Islet of Langerhans (tissue), 1 donor: ENCODE data around the gene MARVELD2.
"Not testable (repeated sequence)": the region's sequence is repeated elsewhere in the genome, so short reads cannot be mapped to it uniquely, and the experiment has no call there.

ENCODE experiments used
- FAIRE-seq: peaks from one replicate; lab custom pipeline; 2011; peaks lifted over from hg19 to GRCh38; lab: Jason Lieb, UNC

MARVELD2 gene, protein sequence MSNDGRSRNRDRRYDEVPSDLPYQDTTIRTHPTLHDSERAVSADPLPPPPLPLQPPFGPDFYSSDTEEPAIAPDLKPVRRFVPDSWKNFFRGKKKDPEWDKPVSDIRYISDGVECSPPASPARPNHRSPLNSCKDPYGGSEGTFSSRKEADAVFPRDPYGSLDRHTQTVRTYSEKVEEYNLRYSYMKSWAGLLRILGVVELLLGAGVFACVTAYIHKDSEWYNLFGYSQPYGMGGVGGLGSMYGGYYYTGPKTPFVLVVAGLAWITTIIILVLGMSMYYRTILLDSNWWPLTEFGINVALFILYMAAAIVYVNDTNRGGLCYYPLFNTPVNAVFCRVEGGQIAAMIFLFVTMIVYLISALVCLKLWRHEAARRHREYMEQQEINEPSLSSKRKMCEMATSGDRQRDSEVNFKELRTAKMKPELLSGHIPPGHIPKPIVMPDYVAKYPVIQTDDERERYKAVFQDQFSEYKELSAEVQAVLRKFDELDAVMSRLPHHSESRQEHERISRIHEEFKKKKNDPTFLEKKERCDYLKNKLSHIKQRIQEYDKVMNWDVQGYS

DNA sequence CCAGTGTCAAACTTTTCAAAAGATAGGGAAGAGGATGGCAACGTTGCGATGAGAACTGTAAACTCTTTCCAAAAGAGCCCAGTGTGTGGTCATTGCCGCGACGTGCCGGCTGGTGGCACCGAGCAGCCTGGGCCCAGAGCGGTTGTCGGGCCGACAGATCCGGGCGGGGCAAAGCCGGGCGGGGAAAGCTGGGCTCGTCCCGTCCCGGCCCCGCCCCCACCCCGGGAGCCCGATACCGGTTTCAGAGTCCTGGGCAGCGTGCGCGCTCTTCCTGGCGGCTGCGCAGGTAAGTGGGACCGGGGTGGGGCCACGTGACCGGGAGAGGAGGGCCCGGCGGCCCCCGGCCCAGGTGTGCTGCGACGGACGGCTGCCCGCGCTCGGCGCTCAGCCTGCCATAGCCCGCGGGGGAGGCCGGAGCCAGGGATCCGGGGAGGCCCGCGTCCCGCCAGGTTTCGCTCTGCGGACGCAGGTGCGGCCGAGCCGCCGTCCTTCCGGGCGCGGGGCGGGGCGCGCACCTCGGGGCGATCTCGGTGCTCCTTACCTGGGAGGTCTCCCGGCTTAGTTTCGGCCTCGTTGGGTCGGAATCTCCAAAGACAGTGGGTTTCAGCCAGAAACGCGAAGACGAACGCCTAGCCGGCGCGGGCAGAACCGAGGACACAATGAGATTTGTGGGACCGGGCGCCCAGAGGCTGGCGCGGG is at the start of gene MARVELD2:
MARVELD2 (plus strand) TSS at position 232 of the 699 bp plus-strand sequence. CDS start 4,270 bp downstream, outside the sequence.
- no peak for FAIRE-seq

DNA sequence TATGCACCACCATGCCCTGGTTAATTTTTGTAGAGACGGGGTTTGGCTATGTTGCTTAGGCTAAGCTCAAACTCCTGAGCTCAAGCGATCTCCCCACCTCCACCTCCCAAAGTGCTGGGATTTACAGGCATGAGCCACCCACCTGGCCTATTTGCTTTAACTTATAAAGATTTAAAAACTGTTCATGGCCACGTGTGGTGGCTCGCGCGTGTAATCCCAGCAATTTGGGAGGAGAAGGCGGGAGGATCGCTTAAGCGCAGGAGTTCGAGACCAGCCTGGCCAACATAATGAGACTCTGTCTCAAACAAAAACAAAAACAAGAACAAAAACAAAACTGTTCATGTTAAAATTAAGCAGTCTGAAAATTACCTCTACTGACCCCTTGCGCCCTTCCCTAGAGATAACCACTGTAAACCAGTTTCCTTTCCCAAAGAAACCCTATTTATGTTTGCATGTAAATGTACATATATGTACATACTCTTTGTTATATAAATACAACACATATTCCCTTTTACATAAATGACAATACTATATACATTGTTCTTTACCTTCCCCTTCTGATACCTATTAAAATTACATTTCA is 47.1 kb upstream of the MARVELD2 start:
- no peak for FAIRE-seq

DNA sequence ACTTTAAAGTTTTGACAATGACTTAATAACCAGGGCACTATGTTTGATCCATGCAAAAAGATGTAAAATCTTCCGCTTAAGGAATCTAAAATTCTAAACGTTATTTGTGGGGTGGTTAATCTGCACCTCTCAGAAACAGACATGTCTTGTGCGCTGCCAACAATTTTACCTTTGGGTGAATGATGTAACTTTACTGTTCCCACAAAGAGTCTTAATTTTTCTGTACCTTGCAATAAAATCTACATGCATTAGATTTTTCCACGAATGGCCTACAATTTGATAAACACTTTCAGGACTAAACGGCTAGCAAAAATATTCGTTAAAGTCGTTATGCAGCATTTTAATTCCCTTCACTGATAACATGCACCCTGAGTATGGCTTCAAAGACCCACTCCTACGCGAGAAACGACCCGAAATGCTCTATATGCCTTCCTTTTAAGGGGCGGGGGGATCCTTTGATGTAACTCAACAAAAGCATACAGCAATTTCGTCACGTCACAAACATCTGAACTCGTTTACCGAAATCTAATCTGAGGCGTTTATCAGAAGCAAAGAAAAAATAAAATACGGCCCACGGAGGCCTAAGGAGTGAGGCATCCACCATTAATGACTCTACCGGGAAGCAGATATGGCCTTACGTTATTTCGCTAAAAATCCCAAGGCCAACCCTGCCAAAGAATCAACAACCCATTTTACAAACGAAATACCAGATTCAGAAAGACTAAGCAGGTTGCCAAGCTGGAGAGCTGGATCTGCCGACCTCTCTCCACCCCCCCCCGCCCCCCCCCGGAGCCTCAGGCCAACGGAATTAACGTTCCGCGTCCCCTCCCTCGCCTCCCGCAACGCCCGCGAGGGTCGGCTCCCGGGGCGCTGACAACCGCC is 46.2 kb upstream of the MARVELD2 start:
- no peak for FAIRE-seq

DNA sequence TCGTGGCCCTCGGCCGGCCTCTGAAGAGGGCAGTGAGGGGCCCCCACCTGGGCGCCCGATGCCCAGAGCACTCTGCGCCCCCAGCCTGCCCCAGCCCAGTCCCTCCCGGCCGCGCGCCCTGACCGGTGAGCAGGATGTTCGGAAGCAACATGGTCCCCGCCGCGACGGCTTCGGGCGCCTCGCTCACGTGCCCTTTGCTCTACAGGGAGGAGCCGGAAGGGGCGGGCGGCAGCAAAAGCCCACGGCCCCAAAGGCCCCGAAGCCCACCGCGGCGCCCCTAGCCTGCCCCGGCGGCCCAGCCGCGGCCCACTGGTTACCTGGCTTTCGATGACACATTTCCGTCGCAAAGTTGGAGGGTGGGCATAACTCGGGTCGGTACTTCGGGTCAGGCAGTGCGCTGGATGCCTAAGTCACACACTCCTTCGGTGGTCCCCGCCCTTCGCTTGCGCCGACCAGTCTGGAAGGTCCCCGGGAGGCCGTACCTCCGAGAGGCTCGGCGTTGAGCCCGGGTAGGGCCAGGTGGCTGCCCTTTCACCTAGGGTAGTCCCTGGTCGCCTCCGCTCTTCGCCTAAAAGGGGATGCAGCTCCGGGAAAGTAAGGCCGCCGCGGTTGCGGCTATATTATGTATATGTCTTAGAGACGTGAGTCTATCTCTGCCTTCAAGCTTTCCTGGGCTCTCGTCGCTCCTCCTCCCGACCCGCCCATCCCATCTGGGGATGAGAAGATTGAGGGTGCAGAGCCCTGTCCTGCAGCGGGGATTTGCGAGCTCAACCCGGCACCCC is 45.4 kb upstream of the MARVELD2 start, which contains the start of the genes AK6, RAD17 and TAF9:
AK6 (minus strand) TSS at position 181 of the 782 bp plus-strand sequence; CDS start at position 151, 30 bp downstream.
RAD17 (plus strand) TSS at position 479 of the 782 bp plus-strand sequence. CDS start 2,391 bp downstream, outside the sequence.
TAF9 (minus strand) TSS at position 181 of the 782 bp plus-strand sequence. CDS start 3,783 bp downstream, outside the sequence.
- peak; percentile 24 for FAIRE-seq

DNA sequence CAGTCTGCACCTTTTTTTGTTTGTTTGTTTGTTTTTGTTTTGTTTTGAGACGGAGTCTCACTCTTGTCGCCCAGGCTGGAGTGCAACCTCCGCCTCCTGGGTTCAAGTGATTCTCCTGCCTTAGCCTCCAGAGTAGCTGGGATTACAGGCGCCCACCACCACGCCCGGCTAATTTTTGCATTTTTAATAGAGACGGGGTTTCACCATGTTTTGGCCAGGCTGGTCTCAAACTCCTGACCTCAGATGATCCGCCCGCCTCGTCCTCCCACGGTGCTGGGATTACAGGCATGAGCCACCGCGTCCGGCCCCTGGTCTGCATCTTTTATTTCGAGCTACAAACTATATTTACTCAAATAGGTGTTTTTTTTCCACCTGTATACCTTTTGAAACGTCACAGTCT is 44.6 kb upstream of the MARVELD2 start:
- not testable (repeated sequence) for FAIRE-seq

DNA sequence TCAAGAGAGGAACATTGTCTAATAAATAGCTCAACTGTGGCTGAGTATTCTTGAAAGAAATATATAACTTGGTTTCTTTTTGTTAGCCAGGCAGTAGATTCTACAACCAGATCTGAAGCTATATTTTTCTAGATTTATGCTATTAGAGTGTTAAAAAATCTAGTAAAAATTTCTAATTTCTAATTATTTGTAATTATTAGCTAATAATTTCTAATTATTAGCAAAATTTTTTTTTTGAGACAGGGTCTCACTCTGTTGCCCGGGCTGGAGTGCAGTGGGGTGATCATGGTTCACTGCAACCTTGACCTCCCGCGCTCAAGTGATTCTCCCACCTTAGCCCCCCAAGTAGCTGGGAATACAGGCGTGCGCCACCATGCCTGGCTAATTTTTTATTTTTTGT is 42.5 kb upstream of the MARVELD2 start:
- no peak for FAIRE-seq

DNA sequence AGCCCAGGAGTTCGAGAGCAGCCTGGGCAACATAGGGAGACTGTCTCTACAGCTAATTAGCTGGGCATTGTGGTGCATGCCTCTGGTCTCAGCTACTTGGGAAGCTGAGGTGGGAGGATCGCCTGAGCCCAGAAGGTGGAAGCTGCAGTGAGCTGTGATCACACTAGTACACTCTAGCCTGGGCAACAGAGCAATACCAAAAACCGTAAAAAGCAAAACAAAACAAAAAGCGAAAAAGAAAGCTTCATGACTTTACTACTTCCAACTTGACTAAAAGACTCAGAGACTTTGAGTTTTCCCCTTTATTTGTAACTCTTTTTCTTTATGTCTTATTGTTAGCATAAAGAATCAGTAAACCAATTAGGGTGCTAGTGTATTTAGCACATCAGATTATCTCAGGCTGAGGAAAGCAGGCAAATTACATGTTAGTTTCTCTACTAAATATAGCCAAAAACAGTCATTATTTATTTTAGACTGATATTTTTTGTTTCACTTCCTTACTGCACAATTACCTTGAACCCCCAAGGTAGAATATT is 39.9 kb upstream of the MARVELD2 start:
- FAIRE-seq, result peak; percentile 17

DNA sequence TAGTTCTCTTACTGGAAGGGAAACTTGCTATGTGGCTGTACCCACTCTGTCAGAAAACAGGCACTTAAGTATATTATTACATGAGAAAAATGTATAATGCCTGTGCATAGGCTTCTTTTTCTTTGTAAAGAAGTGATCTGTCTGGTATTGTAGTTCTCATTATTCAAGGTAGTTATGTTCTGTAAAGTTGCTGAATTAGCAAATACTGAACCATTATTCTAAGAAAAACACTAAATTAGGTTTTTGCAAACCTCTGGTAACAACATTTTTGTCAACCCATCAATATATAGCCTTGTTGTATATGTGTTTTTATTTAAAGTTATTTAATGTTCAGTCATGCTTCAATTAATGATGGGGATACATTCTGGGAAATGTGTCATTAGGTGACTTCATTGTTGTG is 36.5 kb upstream of the MARVELD2 start:
- FAIRE-seq, result no peak

DNA sequence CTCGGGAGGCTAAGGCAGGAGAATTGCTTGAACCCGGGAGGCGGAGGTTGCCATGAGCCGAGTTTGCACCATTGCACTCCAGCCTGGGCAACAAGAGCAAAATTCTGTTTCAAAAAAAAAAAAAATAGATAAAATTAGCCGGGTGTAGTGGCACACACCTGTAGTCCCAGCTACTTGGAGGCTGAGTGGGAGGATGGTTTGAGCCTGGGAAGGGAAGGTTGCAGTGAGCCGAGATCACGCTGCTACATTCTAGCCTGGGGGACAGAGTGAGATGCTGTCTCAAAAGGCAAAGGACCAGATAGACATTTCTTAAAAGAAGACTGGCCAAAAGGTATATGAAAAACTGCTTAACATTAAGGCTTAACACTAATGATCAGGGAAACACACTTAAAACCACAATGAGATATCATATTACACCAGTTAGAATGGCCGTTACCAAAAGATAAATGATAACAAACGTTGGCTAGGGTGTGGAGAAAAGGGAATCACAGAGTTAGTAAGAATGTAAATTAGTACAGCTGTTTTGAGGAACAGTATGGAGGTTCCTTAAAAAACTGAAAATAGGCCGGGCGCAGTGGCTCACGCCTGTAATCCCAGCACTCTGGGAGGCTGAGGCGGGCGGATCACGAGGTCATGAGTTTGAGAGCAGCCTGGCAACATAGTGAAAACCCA is 10.1 kb upstream of the MARVELD2 start:
- no peak for FAIRE-seq

DNA sequence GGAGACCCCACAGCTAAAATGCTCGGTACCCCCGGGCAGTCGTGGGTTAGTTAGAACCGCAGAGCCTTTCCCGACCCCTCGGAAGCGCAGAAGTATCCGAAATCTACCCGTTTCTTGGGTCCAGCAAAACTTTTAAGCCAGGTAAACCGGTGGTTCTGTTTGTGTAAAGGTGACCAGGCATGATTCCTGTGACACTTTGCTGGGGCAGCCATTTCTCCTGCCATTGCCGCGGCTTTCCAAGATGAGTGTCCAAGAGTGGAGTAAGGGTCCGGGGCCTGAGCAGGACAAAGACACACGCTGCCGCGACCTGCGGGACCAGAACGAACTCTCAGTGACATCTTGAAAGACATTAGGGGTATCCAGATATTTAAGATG is 655 bp downstream of the MARVELD2 start:
- FAIRE-seq, result no peak

DNA sequence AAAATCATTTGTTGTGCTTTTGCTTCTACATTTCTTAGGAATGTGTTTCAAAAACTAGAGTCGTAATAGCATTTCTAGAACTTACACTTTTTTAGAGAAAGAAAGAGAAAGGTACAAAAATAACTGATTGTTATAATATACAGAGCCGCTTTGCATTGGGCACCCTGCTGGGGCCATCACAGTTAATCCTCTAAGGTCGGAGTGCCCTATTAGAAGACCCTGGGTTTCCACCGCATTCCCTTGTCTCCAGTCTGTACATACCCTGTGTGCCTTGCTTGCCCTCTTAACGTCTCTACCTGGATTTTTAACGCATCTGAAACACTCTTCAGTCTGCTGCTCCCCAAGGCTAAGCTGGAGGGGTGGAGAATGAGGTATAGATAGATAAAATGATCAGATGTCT is 1.3 kb downstream of the MARVELD2 start:
- no peak for FAIRE-seq

DNA sequence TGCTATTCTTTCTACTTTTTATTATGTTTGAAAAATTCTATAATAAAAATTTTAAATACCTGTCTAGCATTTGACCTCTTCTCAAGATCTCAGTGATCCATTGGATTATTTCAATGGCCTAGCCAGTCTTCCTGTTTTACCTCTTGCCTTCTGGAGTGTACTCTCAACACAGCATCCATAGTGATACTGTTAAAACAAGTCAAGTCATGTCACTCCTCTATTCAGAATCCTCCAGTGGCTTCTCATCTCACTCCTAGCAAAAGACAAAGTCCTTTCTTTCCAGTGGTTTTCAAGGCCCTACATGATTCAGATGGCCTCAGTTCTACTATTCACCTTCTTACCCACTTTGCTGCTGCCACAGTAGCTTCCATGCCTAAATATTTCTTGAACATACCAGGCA is 1.8 kb downstream of the MARVELD2 start:
- FAIRE-seq, result no peak

DNA sequence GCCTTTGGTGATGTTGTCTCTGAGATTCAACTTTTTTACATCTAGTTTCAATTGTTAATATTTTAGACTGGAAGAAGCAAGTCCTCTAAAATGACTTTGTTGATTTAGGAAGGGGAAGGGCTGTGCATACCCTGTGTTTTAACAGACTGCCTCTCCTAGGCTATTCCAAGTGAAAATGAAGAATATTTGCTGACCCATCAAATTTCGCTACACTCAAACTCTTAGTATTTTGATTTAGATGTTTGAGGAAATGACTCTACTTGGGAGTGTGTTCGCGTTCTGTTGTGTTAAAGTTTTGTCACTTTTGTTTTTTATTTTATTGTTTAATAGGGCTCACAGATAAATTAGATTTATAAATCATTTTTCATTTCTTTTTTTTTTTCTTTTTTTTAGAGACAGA is 3.6 kb downstream of the MARVELD2 start:
- FAIRE-seq, result no peak

DNA sequence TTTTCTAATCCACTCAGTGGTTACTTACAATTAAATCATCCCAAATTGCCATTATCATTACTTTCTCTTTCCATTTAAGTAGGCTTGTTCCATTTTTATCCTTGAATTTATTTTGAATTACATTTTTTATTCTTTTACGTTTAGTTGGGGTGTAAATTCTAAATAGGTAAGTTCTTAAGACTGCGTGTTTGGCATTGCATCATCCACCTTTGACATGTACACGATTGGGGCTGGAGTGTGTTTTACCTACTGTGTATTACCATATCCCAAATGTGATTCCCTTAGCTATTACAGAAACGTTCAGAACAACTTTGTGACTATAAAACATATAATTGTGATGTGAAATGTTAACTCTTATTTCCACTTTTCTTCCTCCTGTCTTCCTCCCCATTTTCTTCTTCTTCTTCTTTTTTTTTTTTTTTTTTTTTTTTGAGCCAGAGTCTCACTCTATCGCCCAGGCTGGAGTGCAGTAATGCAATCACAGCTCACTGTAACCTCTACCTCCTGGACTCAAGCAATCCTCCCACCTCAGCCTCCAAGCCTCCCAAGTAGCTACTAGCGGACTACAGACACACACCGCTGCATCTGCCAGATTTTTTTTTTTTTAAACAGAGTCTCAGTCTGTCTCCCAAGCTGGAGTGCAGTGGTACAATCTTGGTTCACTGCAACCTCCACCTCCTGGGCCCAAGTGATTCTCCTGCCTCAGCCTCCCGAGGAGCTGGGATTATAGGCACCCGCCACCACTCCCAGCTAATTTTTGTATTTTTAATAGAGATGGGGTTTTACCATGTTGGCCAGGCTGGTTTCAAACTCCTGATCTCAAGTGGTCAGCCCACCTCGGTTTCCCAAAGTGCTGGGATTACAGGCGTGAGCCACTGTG is 16.7 kb downstream of the MARVELD2 start:
- FAIRE-seq, result no peak

DNA sequence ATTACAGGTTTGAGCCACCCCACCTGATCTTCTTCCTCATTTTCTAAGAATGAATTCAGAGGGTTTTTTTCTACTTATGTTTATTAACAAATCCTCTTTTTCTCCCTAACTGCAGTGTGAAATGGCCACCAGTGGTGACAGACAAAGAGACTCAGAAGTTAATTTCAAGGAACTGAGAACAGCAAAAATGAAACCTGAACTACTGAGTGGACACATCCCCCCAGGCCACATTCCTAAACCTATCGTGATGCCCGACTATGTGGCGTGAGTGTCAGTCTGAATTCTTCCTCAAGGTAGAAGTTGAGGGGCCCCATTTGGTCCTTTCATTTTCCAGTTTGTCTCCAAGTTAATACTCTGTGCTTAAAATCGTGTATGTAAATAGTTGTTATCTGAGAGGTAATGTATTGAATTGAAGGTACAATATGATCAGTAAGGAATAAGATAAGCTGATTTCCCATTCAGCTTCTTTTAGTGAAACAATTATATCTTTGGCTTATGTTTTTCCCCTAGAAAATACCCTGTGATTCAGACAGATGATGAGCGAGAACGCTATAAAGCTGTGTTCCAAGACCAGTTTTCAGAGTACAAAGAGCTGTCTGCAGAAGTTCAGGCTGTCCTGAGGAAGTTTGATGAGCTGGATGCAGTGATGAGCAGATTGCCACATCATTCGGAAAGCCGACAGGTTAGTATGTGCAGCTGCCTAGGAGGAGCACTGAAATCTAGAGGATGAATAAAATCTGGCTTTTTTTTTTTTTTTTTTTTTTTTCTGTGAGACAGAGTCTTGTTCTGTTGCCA is 17.7 kb downstream of the MARVELD2 start:
- FAIRE-seq, result no peak

DNA sequence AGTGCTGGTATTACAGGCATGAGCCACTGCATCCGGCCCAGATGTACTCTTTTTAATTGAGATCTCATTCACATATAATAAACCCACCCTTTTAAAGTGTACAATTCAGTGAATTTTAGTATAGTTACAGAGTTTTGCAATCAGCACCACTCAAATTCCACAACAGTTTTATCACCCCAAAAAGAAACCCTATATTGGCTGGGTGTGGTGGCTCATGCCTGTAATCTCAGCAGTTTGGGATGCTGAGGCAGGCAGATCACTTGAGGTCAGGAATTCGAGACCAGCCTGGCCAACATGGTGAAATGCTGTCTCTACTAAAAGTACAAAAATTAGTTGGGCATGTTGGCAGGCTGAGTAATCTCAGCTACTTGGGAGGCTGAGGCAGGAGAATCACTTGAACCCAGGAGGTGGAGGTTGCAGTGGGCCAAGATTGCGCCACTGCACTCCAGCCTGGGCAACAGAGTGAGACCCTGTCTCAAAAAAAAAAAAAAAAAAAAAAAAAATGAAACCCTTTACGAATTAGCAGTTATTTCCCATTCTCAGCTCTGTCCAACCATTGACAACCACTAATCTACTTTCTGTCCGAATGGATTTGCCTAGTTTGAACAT is 20.5 kb downstream of the MARVELD2 start:
- FAIRE-seq, result not testable (repeated sequence)

DNA sequence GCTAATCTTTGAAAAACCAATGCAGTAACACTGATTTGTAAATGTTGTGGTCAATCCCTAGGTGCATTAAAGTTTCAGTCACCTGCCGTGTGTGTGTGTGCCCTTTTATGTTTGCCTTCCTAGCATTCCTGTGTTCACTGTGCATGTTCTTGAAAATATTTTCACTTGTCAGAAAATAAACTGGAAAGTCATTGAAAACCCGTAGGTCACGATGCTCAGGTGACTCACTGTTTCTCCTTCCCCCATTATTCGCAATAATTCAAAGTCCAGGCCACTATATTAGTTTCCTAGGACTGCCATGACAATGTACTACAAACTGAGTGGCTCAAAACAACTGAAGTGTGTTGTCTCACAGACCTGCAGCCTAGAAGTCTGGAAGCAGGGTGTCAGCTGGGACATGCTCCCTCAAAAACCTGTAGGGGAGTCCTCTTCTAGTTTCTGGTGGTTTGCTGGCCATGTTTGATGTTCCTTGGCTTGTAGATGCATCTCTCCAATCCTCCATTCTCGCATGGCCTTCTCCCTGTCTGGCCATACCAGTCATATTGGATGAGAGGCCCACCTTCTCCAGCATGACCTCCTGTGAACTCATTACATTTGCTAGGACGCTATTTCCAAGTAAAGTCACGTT is 29.3 kb downstream of the MARVELD2 start:
- FAIRE-seq, result no peak
